Jurkat, Clone E6-1 (cell line): ENCODE measurements around the gene SIGLEC8.
"Not testable (repeated sequence)": the region's sequence is repeated elsewhere in the genome, so short reads cannot be mapped to it uniquely, and the experiment has no call there.

Experiments
- DNase-seq: peaks from one replicate; pipeline ENCODE4 v3.0.0-alpha.2; 2011; ENCODE audit warnings: low read depth, low spot score
- H3K4me3 ChIP-seq: 2 replicates; pipeline ENCODE4 v1.5.1; 2011; ENCODE audit warnings: mild to moderate bottlenecking, low read length, control low read depth, moderate library complexity

The SIGLEC8 gene

DNA sequence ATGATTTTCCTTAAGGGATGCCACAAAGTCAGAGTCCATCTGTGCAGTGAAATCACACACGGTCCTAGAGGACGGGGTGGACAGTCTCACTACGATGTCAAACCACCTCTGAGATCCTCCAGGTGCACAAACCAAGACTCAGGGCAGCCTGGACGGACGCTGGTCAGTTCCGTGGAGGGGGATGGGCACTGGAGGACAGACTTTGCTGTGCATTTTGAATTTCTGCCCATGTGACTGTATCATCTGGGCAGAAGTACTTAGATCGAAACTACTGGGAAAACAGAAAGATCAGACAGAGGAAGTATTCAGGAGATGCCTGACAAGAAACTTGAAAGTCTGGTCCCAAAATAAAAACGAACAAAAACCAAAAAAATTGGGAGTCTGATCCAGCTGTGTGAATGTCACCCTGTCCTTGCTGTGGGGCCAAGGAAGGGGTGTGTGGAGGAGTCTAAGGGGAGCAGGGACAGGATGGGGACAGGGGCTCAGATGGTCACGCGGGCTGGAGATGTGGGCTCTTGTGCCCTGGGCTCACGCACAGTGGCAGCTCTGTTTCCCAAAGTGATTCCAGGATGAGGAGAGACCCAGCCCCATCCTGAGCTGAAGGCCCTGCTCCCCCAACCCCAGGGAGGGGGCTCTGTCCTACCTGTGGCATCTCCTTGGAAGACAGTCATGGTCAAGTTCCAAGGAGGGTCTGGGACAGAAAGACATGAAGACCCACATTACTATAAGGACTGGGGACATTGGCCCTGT is 1.5 kb downstream of the SIGLEC8 start:
- DNase-seq, result no peak
- H3K4me3 ChIP-seq, result no peak overlapping the region

DNA sequence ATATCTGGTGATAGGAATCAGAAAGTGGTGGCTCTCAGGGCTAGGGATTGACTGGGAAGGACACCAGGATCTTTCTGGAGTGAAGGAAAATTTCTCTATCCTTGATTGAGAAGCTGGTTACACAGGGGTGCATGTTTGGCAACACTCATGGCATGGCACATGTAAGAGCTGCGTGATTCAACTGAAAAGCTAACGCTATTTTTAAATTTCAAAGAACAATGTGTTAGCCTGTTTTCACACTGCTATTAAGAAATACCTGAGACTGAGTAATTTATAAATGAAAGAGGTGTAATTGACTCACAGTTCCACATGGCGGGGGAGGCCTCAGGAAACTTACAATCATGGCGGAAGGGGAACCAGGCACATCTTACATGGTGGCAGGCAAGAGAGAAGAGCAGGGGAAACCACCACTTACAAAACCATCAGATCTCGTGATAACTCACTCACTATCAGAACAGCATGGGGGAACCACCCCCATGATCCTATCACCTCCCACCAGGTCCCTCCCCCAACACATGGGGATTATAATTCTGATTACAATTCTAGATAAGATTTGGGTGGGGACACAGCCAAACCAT is 7.4 kb downstream of the SIGLEC8 start:
- no peak overlapping the region for H3K4me3 ChIP-seq
- DNase-seq, result no peak

DNA sequence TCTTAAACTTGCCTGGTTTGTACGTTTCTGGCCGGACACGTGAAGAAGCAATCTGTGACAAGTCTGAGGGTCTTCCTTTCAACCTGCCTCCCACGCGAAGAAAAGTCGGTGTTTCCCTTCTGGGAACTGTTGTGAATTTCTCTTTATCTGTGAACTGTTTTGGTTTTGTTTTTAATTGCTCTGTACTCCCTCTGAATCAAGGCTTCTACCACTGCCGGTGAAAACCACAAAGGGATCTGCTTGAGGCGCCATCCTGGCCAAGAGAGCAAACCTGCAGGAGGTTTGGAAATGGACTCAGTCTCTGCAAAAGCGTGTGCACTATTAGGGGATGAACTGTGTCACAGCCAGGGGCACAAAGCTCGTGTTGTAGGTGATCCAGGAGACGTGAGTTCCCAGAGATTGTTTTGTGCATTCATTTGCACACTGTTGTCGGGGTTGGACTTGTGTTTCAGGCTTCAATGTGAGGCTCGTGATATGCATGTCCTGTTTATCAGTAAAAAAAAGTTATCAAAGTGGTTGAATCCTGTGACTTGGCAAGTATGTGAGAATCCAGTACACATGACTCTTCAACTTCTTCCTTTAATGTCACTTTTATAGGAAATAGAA is 9.7 kb downstream of the SIGLEC8 start:
- H3K4me3 ChIP-seq, result peak overlapping the region; percentile 9
- peak; percentile 37 for DNase-seq

DNA sequence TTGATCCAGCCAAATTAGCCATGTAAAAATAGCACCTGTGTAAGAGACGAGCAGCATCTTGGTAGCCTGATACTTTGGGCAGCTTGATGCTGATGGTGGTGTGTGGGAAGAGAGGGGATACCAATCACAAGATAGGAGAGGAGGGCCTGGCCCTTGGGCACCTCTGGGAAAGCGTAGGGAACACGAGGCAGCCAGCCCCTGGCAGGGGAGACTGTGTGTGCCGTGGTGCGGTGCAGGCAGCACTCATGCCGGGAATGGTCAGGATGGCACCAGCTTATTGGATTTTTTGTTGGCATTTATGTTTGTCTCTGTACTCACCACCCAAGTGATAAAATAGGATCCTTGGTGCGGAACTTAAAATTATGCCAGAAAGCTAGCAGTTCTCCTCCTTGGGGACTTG is 10.2 kb downstream of the SIGLEC8 start:
- DNase-seq, result no peak
- H3K4me3 ChIP-seq, result peak overlapping the region; percentile 3

DNA sequence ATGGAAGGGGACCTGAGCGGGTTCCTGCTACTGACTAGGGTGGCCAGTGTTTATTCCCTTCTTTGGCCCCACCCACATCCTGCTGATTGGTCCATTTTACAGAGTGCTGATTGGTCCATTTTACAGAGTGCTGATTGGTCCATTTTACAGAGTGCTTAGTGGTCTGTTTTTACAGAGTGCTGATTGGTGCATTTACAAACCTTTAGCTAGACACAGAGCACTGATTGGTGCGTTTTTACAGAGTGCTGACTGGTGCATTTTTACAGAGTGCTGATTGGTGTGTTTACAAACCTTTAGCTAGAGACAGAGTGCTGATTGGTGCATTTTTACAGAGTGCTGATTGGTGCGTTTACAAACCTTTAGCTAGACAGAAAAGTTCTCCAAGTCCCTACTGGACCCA is 10.7 kb downstream of the SIGLEC8 start:
- DNase-seq, result not testable (repeated sequence)

DNA sequence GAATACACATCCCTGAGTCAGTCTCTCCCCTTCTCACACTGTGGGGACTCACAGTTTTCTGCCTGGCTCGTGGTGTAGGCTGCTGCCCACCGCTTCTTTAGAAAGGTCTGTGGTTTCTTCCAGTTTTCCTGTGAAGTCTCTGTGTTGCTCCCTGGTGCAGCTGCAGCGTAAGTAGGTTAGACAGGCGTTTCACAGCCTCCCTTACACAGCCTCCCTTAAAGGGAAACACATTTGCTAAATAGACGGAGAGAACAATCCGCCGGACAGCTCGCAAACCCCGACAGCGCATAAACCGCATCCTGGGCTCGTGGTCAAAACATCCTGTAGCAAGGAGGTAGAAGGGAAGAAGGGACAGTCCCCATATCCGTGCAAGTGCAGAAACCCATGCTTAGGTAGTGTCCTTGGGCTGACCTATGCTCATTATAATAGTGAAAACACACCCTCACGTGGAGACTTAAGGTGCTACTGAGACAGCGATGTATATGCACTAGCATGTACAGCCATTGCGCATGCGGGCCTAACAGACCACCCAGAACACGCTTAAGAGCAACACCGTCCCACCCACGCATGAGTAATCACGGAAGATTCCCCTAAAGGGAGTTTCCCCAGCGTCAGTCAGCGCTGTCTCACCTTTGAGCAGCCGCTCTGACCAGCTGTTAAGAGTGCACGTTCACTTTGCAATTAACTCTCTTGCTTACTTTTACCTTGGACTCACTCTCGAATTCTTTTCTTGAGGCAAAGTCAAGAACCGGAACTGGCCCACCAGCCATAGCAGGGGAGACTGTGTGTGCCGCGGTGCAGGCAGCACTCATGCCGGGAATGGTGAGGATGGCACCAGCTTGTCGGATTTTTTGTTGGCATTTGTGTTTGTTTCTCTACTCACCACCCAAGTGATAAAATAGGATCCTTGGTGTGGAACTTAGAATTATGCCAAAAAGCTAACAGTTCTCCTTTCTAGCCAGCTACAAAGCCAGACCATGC is 16.6 kb downstream of the SIGLEC8 start:
- peak; percentile 86 for DNase-seq
- peak overlapping the region; percentile 48 for H3K4me3 ChIP-seq

More for the DNA sequence above, 10.7 kb downstream of the SIGLEC8 start:
- H3K4me3 ChIP-seq, result not testable (repeated sequence)

DNA sequence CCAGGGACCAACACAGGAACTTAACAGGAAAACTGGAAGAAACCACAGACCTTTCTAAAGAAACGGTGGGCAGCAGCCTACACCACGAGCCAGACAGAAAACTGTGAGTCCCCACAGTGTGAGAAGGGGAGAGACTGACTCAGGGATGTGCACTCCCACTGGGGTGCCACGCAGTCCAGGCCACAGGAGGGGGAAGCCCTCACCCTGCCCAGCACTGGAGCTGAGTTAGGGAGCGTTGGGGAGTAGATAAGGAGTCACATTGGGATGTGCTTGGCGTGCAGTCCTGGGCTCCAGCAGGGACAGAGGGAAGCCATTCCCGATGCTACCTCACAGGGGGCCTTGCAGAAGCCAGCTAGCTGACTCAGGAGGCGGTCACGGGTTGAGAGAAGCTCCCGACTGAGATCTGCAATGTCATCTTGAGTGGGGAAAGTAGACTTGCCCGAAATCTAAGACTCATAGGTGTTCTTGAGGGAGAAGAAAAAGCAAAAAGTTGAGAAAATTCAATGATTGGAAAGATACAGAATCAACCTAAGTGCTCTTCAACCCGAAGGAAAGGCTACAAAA is 17.3 kb downstream of the SIGLEC8 start:
- no peak for DNase-seq
- H3K4me3 ChIP-seq, result peak overlapping the region; percentile 48

DNA sequence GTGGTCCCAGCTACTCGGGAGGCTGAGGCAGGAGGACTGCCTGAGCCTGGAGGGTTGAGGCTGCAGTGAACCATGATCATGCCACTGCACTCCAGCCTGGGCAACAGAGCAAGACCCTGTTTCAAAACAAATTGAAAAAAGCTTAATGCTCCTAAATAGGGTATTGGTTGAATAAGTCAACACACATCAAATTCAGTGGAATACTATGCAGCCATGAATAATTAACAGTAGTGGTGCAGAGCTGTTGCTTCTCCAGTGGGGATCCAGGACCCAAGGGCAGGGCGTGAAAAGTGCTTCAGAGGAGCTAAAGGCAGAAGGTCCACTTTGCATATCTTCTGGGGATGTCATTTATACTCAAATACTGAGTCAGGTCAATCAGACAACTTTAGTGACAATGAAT is 18.2 kb downstream of the SIGLEC8 start:
- H3K4me3 ChIP-seq, result no peak overlapping the region
- DNase-seq, result no peak

DNA sequence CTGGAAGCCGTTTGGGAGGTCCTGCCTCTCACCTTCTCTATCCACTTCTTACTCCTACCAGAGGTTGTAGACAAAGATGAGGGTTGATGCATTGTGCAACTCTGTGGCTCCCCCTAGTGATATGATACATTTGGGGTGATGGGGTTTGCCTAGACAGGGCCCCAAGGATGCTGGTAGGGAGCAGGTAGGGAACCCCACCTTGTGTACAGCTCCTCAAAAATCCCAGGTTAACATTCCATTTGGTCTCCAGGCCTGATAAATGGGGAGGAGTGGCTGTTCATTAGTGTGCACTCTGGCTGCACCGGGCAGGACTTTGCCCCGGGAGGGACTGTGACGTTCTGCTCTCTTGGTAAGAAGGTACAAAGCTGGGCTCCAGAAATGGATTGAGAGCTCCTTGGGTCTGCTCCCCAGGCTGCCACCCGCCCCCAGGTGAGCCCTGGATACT is 19.2 kb downstream of the SIGLEC8 start:
- H3K4me3 ChIP-seq, result no peak overlapping the region
- peak; percentile 33 for DNase-seq

DNA sequence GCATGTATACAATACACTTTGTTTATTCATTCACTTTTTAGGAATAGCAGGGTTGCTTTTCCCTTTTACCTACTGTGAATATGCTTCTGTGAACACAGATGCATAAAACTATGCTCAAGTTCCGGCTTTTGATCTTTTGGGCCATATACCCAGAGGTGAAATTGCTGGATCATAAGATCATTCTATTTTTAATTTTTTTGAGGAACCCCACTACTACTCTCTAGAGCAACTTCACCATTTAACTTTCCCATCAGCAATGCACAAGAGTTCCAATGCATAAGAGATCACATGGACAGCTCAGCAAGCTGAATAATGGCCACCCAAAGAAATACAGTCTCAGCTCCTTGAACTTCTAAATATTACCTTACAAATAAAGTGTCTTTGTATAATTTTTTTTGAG is 23.8 kb downstream of the SIGLEC8 start:
- DNase-seq, result no peak
- no peak overlapping the region for H3K4me3 ChIP-seq

DNA sequence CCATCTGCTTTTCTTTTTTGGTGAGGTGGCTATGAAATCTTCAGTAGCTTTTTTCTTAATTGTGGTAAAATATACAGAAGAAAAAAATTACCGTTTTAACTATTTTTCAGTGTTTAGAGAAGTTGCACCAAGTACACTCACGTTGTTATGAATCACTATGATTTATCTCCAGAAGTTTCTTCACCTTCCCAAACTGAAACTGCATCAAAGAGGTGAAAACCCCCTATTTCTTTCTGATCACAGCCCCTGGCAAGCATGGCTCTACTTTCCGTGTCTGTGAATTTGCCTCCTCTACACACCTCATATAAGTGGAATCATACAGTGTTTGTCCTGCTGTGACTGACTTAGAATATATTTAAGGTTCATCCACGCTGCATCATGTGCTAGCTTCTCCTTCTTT is 25.2 kb downstream of the SIGLEC8 start:
- DNase-seq, result no peak
- no peak overlapping the region for H3K4me3 ChIP-seq

DNA sequence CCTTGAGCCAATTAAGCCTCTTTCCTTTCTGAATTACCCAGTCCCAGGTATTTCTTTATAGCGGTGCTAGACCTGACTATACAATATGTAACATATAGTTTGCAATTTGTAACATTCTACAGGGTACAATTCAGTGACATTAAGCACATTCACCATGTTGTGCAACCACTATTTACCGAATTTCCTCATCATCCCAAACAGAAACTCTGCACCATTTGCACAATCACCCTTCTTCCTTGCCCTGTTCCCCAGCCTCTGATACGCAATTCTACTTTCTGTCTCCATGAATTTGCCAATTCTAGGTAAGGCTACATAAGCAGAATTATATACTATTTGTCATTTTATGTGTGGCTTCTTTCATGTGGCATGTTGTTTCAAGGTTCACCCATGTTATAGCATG is 27.1 kb downstream of the SIGLEC8 start:
- DNase-seq, result no peak
- no peak overlapping the region for H3K4me3 ChIP-seq

DNA sequence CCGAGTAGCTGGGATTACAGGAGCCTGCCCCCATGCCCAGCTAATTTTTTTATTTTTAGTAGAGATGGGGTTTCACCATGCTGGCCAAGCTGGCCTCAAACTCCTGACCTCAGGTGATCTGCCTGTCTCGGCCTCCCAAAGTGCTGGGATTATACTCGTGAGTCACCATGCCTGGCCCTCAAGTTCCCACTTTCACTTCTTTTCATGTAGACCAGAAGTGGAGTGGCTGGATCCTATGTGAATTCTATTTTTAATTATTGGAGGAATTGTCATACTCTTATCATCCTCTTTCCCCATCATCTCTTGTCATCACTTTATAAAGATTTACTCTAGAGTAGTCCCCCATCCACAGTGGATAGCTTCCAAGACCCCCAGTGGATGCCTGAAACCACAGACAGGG is 28.0 kb downstream of the SIGLEC8 start:
- no peak overlapping the region for H3K4me3 ChIP-seq
- DNase-seq, result no peak

DNA sequence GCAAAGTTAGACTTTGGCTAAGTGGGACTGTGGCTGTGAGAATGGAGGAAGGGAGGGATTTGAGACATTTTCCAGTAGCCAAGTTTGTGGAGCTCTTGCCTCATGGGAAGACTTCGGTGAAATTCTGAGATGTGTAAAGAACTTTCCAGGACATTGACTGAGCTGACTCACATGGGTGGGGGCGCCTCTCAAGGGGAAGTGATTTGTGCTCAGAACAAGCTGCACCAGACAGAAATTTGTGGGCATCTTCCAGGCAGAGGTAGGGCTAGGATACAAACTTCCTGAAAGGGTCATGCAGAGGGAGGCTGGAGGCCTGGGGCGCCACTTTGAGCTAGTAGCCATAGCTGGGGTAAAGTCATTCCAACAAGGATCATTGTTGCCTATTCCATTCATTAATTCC is 31.1 kb downstream of the SIGLEC8 start:
- no peak for DNase-seq
- no peak overlapping the region for H3K4me3 ChIP-seq

DNA sequence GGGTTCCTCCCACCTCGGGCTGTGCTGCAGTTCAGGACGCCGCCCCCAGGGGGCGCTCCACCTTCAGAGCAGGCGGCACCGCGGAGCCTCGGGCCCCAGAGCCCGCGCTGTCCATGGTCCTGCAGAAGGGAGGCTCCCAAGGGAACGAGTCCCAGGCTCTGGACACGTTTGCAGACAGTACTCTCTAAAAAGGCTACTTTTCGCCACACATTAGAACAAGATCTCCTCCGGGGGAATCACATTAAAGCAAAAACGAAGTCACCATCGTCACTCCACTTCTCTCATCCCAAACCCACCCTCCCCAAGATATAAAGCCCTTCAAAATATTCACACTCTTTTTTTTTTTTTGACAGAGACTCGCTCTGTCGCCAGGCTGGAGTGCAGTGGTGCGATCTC is 36.2 kb downstream of the SIGLEC8 start:
- H3K4me3 ChIP-seq, result no peak overlapping the region
- peak; percentile 47 for DNase-seq

DNA sequence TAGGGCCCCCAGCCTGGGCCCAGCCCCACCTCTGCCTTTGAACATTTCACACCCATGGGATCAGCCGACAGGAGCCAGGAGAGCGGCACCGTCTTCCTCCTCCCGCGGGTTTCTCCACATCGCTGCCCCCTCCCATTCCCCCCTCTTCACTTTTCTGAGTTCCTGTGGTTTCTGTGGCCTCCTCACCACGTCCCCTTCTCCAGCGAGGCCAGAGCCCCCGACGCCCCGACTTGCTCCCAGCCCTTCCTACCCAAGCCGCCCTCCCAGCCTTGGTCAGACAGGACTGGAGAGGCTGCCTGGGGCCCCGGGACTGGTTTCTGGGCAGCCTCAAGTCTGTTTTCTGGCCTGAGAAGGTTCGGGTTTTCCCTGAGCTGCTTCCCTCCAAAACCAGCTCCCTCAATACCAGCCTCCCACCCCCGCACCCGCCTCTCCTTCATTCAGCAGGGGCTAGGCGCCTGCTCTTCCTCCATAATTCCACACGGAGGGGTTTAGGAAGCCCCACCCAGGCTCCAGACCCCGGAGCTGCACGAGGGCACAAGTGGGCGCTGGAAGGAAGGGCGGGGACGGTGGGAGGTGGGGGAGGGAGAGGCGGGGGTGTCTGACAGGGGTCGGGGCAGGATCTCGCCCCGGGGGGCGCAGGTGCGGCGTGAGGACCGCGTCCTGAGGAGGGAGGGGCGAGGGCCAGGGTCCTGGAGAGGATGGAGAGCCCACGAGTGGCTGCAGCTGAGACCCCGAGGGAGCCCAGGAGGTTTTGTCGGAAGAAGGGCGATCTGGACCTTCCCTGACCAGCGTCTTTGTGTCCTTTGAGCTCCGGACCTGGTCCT is 36.8 kb downstream of the SIGLEC8 start:
- DNase-seq, result no peak
- no peak overlapping the region for H3K4me3 ChIP-seq

DNA sequence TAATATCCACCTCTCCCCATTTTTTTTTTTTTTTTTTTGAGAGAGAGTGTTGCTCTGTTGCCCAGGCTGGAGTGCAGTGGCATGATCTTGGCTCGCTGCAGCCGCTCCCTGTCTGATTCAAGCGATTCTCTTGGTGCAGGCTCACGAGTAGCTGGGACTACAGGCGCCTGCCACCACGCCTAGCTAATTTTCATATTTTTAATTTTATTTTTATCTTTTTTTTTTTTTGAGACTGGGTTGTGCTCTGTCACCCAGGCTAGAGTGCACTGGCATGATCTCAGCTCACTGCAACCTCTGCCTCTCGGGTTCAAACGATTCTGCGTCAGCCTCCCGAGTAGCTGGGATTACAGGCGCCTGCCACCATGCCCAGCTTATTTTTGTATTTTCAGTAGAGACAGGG is 37.7 kb downstream of the SIGLEC8 start:
- not testable (repeated sequence) for DNase-seq, H3K4me3 ChIP-seq

DNA sequence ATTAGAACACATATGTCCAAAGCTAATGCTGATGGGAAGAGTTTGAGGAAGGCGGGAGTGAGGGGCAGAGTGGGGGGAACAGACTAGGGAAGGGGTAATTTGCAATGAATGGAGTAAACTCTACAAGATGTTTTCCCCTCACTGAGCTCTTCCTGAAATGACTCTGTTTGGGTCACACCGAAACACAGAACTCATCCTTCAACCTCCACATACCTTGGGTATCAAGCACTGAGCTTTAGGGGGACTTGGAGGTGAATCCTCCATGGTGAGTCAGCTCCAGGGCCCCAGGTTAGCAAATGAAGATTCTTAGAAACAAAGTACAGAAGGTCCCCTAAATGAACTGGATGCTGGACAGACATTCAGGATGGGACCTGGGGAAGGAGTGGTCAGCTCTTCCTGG is 39.5 kb downstream of the SIGLEC8 start:
- no peak overlapping the region for H3K4me3 ChIP-seq
- DNase-seq, result no peak
